ENCODE results near the gene PGBD2.
"Not testable (repeated sequence)": the region's sequence is repeated elsewhere in the genome, so short reads cannot be mapped to it uniquely, and the experiment has no call there.

PGBD2 gene

GRCh38 chr1:248890549-248891498 is 15.2 kb upstream of the PGBD2 start:
- DNase-seq = no peak

- DNase-seq = no peak
These were observed 14.3 kb upstream of the PGBD2 start for GRCh38 chr1:248891758-248892157.

- no peak for DNase-seq
These were observed 13.4 kb upstream of the PGBD2 start for GRCh38 chr1:248892590-248892989.

- no peak for DNase-seq
These were observed 11.2 kb upstream of the PGBD2 start for GRCh38 chr1:248894837-248895236.

GRCh38 chr1:248897412-248898337 is 8.4 kb upstream of the PGBD2 start:
- DNase-seq = no peak

GRCh38 chr1:248900637-248901036 is 5.4 kb upstream of the PGBD2 start:
- DNase-seq = no peak

GRCh38 chr1:248901578-248901977 is 4.5 kb upstream of the PGBD2 start:
- DNase-seq = no peak

- no peak for DNase-seq
These were observed 1.4 kb upstream of the PGBD2 start for GRCh38 chr1:248904437-248905216.

- DNase-seq = no peak
These were observed 400 bp upstream of the PGBD2 start for GRCh38 chr1:248905662-248906008.

GRCh38 chr1:248906753-248907661 is 972 bp downstream of the PGBD2 start:
- DNase-seq = no peak

GRCh38 chr1:248910761-248911160 is 4.7 kb downstream of the PGBD2 start:
- no peak for DNase-seq

- no peak for DNase-seq
These were observed 7.9 kb downstream of the PGBD2 start for GRCh38 chr1:248913933-248914332.

- no peak for DNase-seq
These were observed 8.9 kb downstream of the PGBD2 start for GRCh38 chr1:248914796-248915381.

- DNase-seq = no peak
These were observed 12.1 kb downstream of the PGBD2 start for GRCh38 chr1:248918131-248918530.

GRCh38 chr1:248923352-248924338 is 17.6 kb downstream of the PGBD2 start:
- DNase-seq = no peak

GRCh38 chr1:248924696-248925532 is 18.9 kb downstream of the PGBD2 start:
- peak; percentile 64 for DNase-seq

- not testable (repeated sequence) for DNase-seq
These were observed 19.8 kb downstream of the PGBD2 start for GRCh38 chr1:248925859-248926258.

GRCh38 chr1:248926401-248927182 is 20.6 kb downstream of the PGBD2 start:
- peak; percentile 19 for DNase-seq

All from stimulated activated CD4-positive, alpha-beta T cell treated with anti-CD3 and anti-CD28 coated beads, Interleukin-1b, Interleukin-23, amount 100 ng/mL, for 48 hours (primary cell).